Measurements from ENCODE around the gene DOP1A. TPM values are rescaled to one million over a fixed set of nuclear protein-coding genes. Genes with fewer than 3 reads are reported as not detected.
A peak's percentile ranks its signal among the peaks of the same experiment; 100 is the strongest.

DOP1A gene
- total and polyA plus RNA-seq, 2 of the 13 experiments (the other 11 are each of a cell fraction or from before 2014, with no cell fraction given) = 5.2 to 16.7 TPM

DNA sequence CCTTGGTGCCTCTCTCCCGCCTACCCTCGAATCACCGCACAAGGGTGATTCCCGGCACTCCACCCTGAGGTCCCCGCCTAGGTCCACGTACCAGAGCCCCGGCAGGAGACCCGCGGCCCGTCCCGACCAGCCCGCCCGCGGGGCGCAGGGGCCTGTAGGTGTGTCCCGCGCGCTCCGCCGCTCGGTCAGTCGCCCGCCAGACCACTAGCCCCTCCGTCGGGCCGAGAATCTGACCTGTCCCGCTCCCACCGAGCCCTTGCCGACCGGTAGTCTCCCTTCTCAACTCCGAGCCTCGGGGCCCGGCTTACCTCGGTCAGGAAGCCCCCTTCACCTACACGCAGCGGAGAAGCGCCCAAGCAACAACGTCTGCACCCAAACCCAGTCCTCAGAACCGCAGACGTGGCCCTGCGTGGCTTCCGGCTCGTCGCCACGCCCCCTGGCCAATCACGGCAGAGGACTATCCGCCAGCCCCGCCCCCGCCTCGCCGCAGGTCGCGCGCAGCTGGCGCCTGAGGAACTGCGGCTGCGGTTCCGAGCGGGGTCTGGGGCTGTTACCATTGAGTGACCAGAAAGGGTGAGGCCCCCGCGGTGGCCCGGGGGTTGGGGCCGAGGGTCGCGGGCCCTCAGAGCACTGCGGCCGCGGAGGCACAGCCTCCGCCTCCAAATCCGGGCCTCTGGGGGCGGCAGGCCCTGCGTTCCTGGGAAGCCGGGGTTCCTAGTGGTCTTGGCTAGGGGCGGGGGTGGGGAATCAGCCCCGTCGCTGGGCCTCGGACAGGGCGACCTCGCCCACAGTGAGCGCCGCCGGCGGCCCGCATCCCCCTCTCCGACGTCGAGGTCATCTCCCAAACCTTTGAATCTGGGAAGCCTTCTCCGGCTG, 125.6 kb downstream of the DOP1A start, which contains the start of the genes PGM3 and RWDD2A (continued):
- TF ChIP-seq, protein P1, sequence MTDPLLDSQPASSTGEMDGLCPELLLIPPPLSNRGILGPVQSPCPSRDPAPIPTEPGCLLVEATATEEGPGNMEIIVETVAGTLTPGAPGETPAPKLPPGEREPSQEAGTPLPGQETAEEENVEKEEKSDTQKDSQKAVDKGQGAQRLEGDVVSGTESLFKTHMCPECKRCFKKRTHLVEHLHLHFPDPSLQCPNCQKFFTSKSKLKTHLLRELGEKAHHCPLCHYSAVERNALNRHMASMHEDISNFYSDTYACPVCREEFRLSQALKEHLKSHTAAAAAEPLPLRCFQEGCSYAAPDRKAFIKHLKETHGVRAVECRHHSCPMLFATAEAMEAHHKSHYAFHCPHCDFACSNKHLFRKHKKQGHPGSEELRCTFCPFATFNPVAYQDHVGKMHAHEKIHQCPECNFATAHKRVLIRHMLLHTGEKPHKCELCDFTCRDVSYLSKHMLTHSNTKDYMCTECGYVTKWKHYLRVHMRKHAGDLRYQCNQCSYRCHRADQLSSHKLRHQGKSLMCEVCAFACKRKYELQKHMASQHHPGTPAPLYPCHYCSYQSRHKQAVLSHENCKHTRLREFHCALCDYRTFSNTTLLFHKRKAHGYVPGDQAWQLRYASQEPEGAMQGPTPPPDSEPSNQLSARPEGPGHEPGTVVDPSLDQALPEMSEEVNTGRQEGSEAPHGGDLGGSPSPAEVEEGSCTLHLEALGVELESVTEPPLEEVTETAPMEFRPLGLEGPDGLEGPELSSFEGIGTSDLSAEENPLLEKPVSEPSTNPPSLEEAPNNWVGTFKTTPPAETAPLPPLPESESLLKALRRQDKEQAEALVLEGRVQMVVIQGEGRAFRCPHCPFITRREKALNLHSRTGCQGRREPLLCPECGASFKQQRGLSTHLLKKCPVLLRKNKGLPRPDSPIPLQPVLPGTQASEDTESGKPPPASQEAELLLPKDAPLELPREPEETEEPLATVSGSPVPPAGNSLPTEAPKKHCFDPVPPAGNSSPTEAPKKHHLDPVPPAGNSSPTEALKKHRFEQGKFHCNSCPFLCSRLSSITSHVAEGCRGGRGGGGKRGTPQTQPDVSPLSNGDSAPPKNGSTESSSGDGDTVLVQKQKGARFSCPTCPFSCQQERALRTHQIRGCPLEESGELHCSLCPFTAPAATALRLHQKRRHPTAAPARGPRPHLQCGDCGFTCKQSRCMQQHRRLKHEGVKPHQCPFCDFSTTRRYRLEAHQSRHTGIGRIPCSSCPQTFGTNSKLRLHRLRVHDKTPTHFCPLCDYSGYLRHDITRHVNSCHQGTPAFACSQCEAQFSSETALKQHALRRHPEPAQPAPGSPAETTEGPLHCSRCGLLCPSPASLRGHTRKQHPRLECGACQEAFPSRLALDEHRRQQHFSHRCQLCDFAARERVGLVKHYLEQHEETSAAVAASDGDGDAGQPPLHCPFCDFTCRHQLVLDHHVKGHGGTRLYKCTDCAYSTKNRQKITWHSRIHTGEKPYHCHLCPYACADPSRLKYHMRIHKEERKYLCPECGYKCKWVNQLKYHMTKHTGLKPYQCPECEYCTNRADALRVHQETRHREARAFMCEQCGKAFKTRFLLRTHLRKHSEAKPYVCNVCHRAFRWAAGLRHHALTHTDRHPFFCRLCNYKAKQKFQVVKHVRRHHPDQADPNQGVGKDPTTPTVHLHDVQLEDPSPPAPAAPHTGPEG (CRISPR knock-in tag; IDR thresholded peaks at IDR 0.05) = peak; percentile 85
- TF ChIP-seq MTA1 (CRISPR knock-in tag; IDR thresholded peaks at IDR 0.05; ENCODE audit: borderline replicate concordance) (no peak), ATM (IDR thresholded peaks at IDR 0.05; ENCODE audit: borderline replicate concordance) (no peak), KDM3A (CRISPR knock-in tag; IDR thresholded peaks at IDR 0.05; ENCODE audit: low read depth) (peak; percentile 58; the same call in 1 of the 2 replicates), KLF16 (CRISPR knock-in tag; IDR thresholded peaks at IDR 0.05) (peak in 1 of 2 experiments; percentile 69; a peak in 2 of 4 replicates), RFXANK (CRISPR knock-in tag; IDR thresholded peaks at IDR 0.05) (no peak), ZNF768 (CRISPR knock-in tag; IDR thresholded peaks at IDR 0.05) (0 out of 2 replicates have a peak, but pooled peaks have one; percentile 66), XBP1 (CRISPR knock-in tag; IDR thresholded peaks at IDR 0.05) (peak; percentile 87; the same call in 1 of the 2 replicates), IRF2 (CRISPR knock-in tag; IDR thresholded peaks at IDR 0.05) (peak; percentile 46; the same call in 1 of the 2 replicates), ZSCAN20 (CRISPR knock-in tag; IDR thresholded peaks at IDR 0.05; ENCODE audit: borderline replicate concordance) (peak; percentile 4; the same call in 1 of the 2 replicates), POLR2A (IDR thresholded peaks at IDR 0.05; ENCODE audit: insufficient read depth in 1 of 2, low read depth in 2 of 2, low read length in 2 of 2) (peak; percentile 94), PCBP1 (IDR thresholded peaks at IDR 0.05; ENCODE audit: borderline replicate concordance, low read depth, low read length) (peak; percentile 81; the same call in 1 of the 2 replicates), ZNF790 (CRISPR knock-in tag; IDR thresholded peaks at IDR 0.05; ENCODE audit: borderline replicate concordance) (peak; percentile 56; the same call in 1 of the 2 replicates), AGO2 (optimal IDR thresholded peaks at IDR 0.05; ENCODE audit: low read depth, low read length) (peak; percentile 60)
- TF ChIP-seq, protein P2, sequence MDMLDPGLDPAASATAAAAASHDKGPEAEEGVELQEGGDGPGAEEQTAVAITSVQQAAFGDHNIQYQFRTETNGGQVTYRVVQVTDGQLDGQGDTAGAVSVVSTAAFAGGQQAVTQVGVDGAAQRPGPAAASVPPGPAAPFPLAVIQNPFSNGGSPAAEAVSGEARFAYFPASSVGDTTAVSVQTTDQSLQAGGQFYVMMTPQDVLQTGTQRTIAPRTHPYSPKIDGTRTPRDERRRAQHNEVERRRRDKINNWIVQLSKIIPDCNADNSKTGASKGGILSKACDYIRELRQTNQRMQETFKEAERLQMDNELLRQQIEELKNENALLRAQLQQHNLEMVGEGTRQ (IDR thresholded peaks at IDR 0.05; ENCODE audit: low read depth, low read length) = no peak
- TF ChIP-seq, protein P2 (CRISPR knock-in tag; IDR thresholded peaks at IDR 0.05; ENCODE audit: borderline replicate concordance) = peak; percentile 38; the same call in 1 of the 2 replicates
- TF ChIP-seq, protein P3, sequence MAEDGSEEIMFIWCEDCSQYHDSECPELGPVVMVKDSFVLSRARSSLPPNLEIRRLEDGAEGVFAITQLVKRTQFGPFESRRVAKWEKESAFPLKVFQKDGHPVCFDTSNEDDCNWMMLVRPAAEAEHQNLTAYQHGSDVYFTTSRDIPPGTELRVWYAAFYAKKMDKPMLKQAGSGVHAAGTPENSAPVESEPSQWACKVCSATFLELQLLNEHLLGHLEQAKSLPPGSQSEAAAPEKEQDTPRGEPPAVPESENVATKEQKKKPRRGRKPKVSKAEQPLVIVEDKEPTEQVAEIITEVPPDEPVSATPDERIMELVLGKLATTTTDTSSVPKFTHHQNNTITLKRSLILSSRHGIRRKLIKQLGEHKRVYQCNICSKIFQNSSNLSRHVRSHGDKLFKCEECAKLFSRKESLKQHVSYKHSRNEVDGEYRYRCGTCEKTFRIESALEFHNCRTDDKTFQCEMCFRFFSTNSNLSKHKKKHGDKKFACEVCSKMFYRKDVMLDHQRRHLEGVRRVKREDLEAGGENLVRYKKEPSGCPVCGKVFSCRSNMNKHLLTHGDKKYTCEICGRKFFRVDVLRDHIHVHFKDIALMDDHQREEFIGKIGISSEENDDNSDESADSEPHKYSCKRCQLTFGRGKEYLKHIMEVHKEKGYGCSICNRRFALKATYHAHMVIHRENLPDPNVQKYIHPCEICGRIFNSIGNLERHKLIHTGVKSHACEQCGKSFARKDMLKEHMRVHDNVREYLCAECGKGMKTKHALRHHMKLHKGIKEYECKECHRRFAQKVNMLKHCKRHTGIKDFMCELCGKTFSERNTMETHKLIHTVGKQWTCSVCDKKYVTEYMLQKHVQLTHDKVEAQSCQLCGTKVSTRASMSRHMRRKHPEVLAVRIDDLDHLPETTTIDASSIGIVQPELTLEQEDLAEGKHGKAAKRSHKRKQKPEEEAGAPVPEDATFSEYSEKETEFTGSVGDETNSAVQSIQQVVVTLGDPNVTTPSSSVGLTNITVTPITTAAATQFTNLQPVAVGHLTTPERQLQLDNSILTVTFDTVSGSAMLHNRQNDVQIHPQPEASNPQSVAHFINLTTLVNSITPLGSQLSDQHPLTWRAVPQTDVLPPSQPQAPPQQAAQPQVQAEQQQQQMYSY (CRISPR knock-in tag; IDR thresholded peaks at IDR 0.05) = 0 out of 2 replicates have a peak, but pooled peaks have one; percentile 52
